ENCODE data around the gene HOXB6.

The HOXB6 gene

GRCh38 chr17:48577330-48577945 is 27.3 kb downstream of the HOXB6 start:
- peaks cover 71% of the 10 kb centered on the region for H3K4me1 ChIP-seq (ENCODE audit: control insufficient read depth, insufficient read depth, low read length)
- H3K4me3 ChIP-seq (ENCODE audit: low read depth, low read length) = peak overlapping the region; percentile 52
- no peaks in the 10 kb centered on the region for H3K9me3 ChIP-seq (ENCODE audit: control insufficient read depth, insufficient read depth, low read depth, low read length)
- POLR2A ChIA-PET = interaction anchor here (0.6 to 4.1 kb wide), 9 partner anchors 10 to 1658 kb away, joined by 3 to 26 read pairs (median 5); no protein-coding TSS in a partner anchor
- H3K36me3 ChIP-seq (ENCODE audit: control insufficient read depth in 2 of 2, insufficient read depth in 1 of 2, low read length in 2 of 2) = peaks cover 0 to 17% of the 10 kb centered on the region in 2 experiments; a peak in 2 of 3 replicates
- H3K27ac ChIP-seq (ENCODE audit: extremely low read depth, low read depth, low read length) = peak overlapping the region; percentile 93
- CTCF ChIA-PET = interaction anchor here (0.7 kb wide), 2 partner anchors 59 to 84 kb away, joined by 3 read pairs; no protein-coding TSS in a partner anchor
- peak; percentile 81; the same call in 1 of the 2 replicates for TF ChIP-seq ZSCAN16 (tag by site-specific recombination; IDR thresholded peaks at IDR 0.05)
- TF ChIP-seq ZNF121 (tag by site-specific recombination; IDR thresholded peaks at IDR 0.05) = peak; percentile 54; the same call in 1 of the 2 replicates
- TF ChIP-seq ZNF558 (tag by site-specific recombination; IDR thresholded peaks at IDR 0.05) = peak; percentile 40; the same call in 1 of the 2 replicates
- no peak for TF ChIP-seq AEBP2 (tag by site-specific recombination; IDR thresholded peaks at IDR 0.05; ENCODE audit: borderline replicate concordance)
- TF ChIP-seq ZNF157 (tag by site-specific recombination; IDR thresholded peaks at IDR 0.05) = no peak
- no peak for TF ChIP-seq YY2 (tag by site-specific recombination; IDR thresholded peaks at IDR 0.05)
- peak; percentile 59 for TF ChIP-seq GLIS2 (tag by site-specific recombination; IDR thresholded peaks at IDR 0.05)
- TF ChIP-seq OVOL3 (tag by site-specific recombination; IDR thresholded peaks at IDR 0.05) = peak; percentile 93; the same call in 1 of the 2 replicates
- peak; percentile 98 for TF ChIP-seq PRDM4 (tag by site-specific recombination; IDR thresholded peaks at IDR 0.05)
- peak; percentile 63 for TF ChIP-seq PRDM10 (tag by site-specific recombination; IDR thresholded peaks at IDR 0.05)
- TF ChIP-seq ZNF701 (tag by site-specific recombination; IDR thresholded peaks at IDR 0.05) = no peak
- peak; percentile 17; the same call in 1 of the 2 replicates for TF ChIP-seq ZBTB49 (tag by site-specific recombination; IDR thresholded peaks at IDR 0.05; ENCODE audit: low read depth)
- TF ChIP-seq ZBTB8A (tag by site-specific recombination; IDR thresholded peaks at IDR 0.05) = peak; percentile 92
- peak; percentile 96 for TF ChIP-seq ZSCAN30 (tag by site-specific recombination; IDR thresholded peaks at IDR 0.05)
- peak; percentile 90 for TF ChIP-seq ZNF596 (tag by site-specific recombination; IDR thresholded peaks at IDR 0.05)
- TF ChIP-seq ZNF513 (tag by site-specific recombination; IDR thresholded peaks at IDR 0.05) = peak; percentile 97
- TF ChIP-seq ZNF514 (tag by site-specific recombination; IDR thresholded peaks at IDR 0.05) = no peak
- peak; percentile 82; the same call in 1 of the 2 replicates for TF ChIP-seq ZNF660 (tag by site-specific recombination; IDR thresholded peaks at IDR 0.05)
- TF ChIP-seq BCL11B (tag by site-specific recombination; IDR thresholded peaks at IDR 0.05; ENCODE audit: low read depth) = peak; percentile 95
- no peak for TF ChIP-seq ZNF114 (tag by site-specific recombination; IDR thresholded peaks at IDR 0.05)
- no peak for TF ChIP-seq ZNF704 (tag by site-specific recombination; IDR thresholded peaks at IDR 0.05)
- TF ChIP-seq ZNF488 (tag by site-specific recombination; IDR thresholded peaks at IDR 0.05) = peak; percentile 96
